Measurements from ENCODE around the gene CRBN.

Gene CRBN

DNA sequence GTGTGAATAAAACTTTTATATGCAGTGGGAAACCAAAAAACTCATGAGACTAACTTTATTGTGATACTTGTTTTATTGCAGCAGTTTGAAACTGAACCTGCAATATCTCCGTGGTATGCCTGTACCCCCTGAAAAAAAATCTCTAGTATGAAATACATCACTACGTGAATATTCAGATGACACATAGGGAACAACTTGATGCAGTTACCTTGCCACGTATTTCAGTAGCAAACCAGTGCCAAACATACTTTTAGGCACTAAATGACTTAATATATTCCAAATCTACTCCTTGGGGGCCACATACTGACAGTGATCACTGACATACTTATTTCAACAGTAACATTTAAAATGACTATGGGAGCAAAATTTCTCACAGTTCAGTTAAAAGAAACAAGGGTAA is 13.8 kb downstream of the CRBN start:
- DNase-seq: no peak

DNA sequence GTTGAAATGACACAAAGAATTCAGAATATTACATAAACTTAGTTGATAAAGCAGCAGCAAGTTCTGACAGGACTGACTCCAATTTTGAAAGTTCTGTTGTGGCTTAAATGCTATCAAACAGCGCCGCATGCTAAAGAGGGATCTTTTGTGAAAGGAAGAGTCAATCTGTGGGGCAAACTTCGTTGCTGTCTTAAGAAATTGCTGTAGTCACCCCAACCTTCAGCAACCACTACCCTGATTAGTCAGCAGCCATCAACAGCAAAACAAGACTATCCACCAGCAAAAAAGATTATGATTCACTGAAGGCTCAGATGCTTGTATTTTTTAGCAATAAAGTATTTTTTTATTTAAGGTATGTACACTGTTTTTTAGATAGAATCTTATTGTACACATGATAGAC is 14.2 kb downstream of the CRBN start:
- DNase-seq: no peak

DNA sequence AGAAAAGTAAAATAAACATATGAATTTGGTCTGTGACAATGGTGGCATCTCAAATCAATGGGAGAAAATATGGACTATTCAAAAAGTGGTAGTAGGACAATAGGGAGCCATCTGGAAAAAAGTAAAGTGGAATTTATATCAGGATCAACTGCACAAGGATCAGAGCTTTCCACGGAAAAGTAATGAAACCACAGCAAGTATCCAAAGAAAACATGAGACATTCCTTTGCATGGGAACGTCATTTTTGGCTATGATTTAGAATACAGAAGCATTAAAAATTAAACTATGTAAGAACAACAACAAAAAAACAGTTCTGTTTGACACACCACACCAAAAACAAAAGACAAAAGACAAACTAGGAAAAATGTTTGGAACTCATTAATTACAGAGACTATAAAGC is 18.7 kb downstream of the CRBN start:
- DNase-seq: no peak

DNA sequence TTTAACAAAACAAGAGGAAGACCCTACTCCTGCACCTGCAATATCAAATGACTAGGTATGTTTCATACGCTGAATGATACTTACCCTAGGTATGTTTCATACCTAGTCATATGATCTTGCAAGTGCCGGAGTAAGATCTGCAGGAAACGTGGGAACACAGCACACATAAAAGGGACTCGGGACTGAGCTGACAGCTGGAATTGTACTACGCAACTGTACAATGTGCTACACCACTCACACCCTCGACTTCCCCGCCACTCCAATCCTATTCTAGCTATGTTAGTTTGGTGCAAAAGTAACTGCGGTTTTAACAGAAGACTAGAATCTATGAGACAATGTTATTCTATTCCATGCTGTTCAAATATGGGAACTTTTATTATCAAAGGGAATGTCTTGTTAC is 22.0 kb downstream of the CRBN start:
- no peak for DNase-seq

DNA sequence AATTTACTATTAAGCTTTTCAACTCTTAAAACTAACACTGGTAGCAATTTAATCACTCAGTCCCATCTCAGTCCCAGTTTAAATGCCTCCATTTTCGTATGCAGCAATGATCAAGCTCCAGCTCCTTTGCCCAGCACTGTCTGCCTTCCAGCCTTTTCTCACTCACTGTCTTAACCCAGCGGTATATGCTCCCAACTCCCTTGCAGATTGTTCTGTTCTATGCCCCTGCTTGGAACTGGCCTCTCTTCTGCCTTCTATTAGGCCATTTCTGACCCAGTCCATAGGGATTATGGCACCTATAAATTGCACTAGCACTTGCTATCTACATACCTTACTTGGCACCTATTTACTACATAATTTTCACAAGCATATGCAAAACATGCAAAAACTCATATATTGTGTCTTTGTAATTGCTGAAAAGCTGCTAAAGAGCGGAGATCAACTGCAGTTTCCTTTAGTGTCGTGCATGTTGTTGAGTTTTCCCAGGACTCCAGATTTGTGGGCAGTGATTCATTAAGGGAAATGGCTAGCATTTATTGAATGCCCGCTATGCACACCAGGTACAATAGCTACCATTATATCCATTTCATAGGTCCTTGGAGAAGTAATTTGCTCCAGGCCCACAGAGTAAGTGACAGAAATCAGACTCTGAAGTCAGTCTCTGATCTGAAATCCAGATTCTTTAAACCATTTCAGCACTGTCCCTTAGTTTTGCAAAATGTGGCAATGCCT is 24.4 kb downstream of the CRBN start:
- DNase-seq: no peak

DNA sequence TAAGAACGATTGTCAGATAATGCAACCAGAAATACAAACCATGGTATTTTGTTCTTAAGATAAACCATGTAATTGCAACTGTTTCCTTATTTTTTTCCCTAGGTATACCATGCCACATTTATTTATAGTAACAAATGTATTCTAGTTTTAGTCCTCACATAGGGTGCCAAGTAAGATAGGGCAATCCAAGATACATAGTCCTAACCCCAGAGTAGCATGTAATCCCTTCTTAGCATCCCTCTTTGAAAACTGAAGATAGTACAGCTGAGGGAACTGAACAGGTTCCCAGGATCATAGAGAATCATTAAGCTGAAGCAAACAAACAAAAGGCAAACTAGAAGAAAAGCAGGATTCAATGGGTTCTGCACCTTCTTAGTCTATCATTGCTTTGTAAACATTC is 28.0 kb downstream of the CRBN start:
- DNase-seq: no peak

DNA sequence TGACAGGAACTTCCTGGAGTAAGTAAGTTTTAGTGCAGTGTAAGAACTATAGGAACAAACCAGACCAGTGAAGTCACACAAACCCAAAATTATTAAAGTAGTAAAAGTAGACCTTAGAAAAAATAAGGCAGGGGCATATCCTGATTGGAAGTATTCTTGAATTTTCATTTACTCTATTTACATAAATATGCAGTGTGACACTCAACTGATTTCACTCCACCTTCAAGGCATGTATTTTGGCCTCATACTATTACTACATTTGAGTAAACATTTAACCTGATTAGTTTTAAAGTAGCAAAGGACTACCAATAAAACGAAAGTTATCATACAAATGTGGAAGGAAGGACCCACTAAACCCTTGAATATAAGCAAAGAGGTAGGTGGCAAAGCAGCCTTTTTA is 29.9 kb downstream of the CRBN start:
- no peak for DNase-seq

DNA sequence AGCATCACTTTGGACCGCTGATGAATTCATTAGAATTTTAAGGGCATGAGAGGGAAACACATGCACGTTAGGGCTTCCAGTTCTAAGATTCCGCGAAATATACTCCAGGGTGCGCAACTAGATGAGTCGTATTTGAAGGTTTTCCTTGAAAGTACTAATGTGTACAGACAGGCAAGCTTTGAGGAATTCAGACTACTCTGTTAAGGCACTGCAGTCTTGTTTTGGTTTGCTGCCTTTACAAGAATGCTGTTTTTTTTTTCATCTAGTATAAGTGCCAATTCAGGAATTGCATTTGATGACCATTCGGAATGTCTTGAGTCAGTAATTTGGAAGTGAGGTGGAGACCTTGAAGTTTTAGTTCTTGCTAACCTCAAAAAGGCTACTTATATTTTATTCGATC is 33.7 kb downstream of the CRBN start:
- DNase-seq: peak; percentile 31

DNA sequence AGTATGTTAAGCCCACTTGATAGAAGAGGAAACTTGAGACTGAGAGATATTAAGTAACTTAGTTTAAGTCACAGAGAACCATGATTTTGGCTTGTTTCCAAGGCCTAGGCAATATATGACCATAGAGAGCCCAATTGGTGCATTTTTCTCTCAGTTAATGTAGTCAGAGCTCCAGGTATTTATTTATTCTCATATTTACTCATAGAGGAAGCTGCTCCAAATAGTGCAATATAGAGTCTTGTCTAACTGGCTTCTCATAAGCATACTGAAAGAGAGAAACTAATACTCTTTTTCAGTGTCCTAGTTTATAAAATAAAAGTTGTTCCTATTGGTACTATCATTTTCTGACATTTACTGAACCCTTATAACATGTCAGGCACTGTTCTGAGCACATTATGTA is 37.6 kb downstream of the CRBN start:
- DNase-seq: no peak

DNA sequence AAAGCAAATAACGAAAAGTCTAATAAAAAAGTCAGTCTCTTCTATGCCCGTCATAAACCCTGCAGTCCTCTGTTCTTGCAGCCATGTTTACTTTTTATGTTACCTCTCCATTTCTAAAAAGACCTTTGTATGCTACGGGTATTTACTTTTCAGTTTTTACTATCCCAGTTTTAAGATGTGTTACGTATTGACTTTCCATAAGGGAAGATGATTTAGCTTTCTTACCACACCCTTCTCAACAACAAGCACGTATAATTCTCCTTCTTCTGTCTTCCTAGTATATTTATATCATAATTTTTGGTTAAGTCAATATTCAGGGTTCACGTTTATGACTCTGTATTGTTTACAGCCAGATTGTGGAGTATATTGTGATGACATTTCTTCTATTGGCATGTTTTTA is 42.0 kb downstream of the CRBN start:
- no peak for DNase-seq

DNA sequence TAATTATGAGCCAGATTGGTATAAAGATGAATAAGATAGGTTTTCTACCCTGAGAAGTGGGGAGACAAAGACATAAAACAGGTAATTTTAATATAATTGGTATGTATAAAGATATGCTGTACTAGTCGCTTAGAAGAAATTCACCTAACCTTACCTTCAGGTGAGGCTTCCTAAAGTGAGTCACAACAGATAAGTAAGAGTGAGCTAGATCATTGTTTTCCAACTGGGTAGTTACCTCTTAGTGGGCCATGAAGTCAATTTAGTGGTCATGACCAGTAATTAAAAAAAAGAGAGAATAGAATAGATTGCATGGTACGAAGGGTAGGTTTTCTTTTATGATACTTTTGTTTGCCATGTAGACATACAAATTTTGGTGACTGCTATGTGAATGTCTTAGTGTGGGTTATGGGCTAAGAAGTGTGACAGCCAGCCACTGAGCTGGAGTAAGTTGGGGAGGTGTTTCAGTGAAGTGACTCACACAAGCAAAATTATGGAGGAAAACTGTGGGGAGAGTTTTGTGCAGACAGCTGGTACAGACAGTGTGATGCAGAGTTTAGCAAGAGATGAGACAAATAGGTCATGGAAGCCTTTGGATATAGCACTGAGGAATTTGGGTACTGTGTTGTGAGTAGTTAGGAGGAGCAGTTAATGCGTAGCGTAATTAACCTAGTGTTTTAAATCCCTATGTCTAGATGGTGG is 44.6 kb downstream of the CRBN start:
- DNase-seq: peak; percentile 20

DNA sequence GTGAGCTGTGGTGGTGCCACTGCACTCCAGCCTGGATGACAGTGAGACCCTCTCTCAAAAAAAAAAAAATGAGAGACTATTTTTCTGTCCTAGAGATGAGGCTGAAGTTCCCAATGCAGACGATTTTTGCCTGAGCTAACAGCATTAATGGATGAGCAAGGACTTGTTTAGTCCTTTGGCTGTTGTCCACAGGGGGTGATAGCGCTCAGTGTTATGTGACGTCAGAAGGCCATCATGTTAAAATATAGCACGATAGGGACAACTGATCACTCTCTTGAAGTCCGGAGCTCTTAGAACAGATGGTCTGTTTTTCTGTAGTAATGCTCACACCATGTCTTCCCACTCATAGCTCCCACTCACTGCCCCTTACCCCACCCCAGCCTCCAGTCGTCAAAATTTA is 46.0 kb downstream of the CRBN start:
- DNase-seq: no peak

DNA sequence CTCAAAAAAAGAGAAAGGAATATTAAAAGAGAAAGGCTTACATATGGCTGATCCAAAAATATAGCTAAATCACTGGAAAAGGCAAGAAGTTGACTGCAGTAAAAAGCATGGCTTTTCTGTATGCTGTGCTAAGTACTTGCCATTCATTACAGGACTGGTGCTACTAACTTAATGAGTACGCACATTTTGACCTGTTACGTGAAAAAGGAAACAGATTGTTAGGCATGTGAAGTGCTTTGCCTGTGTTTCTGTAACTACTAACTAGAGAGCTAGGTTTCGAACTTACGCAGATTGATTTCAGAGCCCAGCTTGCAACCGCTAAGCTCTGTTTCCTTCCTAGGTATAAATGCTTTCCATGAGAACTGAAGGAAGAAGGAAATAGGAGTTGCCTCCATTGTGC is 49.9 kb downstream of the CRBN start:
- DNase-seq: no peak

DNA sequence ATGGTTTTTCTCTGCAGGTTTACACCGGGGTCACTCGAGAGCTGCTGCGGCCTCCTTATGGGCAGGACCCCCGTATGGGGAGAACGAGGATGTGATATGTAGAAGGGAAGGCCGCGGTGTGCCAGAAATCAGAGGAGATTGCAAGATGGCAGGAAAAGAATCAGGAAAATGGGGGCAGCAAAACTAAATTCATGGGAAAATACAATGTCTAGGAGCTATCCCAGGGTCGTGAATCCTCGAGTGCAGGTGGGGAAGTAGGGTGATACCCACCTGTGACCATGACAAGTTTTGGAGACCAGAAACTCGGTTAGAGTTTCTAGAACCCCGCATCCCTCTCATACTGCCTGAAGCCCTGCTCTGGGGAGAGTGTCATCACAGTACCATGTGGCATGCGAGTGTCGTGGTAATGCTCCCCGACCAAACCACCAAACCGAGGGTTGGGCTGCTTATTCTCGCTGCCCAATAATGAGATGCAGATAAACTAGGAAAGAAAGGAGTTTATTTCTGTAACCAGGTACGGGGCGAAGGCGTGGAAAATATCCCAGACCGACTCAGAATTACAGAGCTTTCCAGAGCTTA is 52.0 kb downstream of the CRBN start:
- no peak for DNase-seq

DNA sequence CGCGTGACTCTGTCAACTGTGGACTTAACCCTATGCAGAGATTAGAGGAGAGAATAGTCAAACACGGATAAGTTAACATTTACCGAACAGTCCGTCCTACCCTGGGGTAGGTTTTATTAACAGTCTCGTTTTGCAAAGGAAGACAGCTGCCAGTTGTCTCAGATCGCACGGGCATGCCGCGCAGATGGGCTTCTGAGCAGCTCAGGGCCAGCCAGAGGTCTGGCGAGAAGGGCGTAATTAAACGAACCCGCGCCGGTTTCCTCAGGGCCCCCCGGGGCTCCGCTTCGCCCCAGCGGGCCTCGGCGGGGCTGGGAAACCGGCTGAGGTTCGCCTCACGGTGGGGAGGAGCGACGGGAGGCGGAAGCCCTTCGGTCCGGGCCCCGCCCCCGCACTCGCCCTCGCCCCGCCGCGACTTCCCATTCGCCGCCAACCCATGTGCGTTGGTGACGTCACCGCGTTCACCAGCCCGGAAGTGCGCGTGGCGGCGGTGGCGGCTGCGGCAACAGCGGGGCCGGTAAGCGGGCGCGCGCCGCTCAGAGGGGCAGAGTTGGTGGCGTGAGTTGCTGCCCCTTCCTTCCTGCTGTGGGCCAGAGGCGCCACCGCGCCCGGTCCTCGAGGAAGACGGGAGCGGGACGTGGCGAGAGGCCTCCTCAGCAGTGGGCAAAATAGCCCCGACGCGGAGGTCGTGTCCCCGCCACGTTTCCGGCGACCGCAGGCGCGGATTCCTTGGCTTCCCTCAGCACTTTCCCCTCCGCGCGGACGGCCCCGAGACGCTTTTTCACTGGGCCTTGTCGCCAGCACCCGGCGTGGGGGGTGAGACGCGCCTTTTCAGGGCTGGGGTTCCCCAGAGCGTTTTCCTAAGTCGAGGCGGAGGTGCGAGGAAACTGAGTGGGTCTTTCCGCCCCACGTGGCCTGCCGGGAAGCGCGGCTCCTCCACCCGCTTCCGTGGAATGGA is 52.7 kb downstream of the CRBN start, which contains the start of gene TRNT1:
Gene TRNT1 (plus strand): TSS at position 464 of the 955 bp plus-strand sequence. CDS start 2,101 bp downstream, outside the sequence.
- peak; percentile 94 for DNase-seq

DNA sequence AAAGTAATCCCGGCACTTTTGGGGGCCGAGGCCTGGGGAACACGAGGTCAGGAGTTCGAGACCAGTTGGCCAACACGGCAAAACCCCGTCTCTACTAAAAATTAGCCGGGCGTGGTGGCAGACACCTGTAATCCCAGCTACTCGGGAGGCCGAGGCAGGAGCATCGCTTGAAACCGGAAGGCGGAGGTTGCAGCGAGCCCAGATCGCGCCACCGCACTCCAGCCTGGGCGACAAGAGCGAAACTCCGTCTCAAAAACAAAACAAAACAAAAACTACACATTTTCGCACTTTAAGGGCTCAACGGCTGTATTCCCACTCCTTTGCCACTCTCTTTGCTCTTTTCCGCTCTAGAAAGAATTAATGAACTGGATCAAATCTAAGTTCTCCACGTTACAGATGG is 53.5 kb downstream of the CRBN start:
- no peak for DNase-seq

DNA sequence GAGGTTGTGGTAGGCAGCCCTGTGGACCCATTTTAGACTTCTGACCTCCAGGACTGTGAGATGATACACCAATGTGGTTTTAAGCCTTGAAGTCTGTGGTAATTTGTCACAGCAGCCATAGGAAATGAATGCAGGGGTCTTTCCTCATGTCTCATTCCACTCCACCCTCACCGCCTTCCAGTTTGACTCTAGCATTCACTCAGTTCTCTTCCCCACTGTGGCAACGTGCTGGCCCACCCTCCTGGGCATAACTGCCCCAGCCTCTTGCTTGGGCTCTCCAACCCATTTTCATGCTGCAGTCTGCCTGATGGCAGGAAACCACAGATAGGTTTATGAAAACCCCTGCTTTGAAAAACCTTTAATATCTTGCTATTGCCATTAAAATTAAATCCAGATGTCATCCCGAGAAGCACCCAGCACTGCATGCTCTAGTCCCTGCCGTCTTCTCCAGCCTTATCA is 60.1 kb downstream of the CRBN start:
- DNase-seq: peak; percentile 30

DNA sequence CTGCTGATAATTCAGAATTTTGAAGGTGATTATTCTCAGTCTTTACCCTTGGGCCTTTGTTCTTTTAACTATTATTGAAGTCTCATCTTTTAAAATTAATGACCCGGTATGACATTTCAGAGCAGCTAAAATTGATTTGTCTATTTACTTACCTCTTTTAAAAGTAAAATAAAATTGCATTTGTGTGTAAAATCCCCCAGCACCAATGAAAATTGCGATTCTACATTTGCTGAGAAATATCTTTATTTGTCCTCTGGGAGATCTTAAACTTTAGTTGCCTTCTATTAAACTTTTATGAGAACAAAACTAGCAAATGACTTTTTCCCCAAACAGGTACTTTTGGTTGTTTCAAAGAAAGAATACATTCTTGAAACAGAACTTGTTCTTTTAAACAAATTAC is 61.8 kb downstream of the CRBN start:
- DNase-seq: no peak

DNA sequence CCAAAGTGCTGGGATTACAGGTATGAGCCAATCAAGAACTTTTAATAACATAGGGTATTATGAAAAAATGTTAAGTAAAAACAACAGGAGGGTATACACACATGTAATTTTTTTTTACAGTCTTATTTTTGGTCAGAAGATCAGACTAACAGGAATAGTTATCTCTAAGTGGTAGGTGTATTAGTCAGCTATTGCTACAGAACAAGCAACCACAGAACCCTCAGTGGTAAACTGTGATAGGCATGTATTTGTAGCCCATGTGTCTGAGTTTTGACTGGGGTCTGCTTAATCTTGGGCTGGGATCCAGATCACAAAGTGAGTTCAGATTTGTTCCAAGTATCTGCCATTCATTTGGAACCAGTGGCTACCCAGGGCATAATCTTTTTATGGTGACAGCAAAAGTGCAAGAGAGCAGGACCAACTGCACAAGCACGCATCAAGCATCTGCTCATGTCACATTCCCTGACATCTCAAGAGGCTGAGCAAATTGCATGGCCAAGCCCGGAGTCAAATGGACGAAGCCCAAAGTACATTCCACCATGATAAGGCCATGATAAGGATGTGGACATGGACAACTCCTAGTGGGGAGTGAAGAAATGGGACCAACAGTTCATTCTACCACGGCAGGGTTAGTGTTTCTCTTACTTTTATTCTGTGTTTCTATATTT is 66.3 kb downstream of the CRBN start:
- DNase-seq: no peak

DNA sequence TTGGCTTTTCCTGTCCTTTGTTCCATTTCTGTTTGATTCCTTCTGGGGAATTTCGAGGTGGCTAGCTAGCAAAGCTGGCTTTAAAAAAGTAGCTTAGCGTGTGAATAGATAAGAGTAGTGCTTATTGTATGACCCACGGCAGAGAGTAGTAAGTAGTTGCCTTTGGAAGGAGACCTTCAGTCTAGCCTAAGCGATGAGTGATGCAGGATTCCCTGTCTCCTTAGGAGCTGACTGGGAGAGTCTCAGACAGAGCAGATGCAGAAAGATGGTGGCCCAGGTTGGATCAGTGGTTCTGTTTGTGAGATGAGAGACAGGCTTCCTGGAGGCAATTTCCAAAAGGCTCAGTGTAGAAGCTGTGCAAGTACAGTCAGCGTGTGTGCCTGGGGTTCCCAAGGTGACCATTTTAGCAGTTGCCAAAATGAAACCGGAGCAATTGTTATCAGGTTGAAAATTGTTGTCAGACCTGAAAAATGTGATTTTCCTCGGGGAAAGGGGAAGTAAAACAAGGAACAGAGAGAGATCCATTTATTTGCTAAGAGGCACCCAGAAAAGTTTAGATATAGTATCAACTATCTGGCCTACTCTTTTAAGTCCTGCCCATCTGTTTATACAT is 68.6 kb downstream of the CRBN start:
- DNase-seq: no peak

DNA sequence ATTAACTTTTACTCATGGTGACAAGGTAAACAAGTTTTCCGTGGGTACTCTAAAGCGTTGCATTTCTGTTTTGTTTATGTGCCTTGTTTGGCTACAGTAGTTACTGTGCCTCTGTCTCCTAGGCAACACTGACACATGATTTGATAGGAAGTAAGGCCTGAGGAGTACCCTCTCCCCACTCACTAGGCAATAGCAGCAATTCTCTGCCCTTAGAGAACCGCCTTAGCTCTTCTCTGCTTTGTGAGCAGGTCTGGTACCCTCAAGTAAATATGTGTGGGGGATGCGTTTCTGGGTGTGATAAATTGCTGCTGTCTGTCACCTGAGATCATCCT is 69.2 kb downstream of the CRBN start, which contains the start of gene IL5RA:
Gene IL5RA (minus strand): TSS at position 76 of the 332 bp plus-strand sequence. CDS start 5,390 bp downstream, outside the sequence.
- DNase-seq: no peak

Measured in fibroblast of upper back skin (primary cell).